Sigmoid colon (tissue), 7 donors: ENCODE results near the gene FOXO6. TPM values are rescaled to one million over a fixed set of nuclear protein-coding genes. Genes with fewer than 3 reads are reported as not detected.

Source experiments
- DNase-seq: peaks from one replicate; pipeline ENCODE4 v3.0.0-alpha.2; 2019
- H3K27ac ChIP-seq, 4 donors: fragments of 200-600 bp; sonication (generic); one replicate each; pipeline ENCODE4 v1.5.1; 2016 to 2019; ENCODE audit warnings: mild to moderate bottlenecking in 1 of 4
- H3K27me3 ChIP-seq, 3 donors: fragments of 200-600 bp; sonication (generic); one replicate each; pipeline ENCODE4 v1.5.1; 2019; ENCODE audit warnings: mild to moderate bottlenecking in 1 of 3
- H3K36me3 ChIP-seq, 4 donors: fragments of 200-600 bp; sonication (generic); one replicate each; pipeline ENCODE4 v1.5.1; 2016 to 2019
- H3K4me1 ChIP-seq, 4 donors: fragments of 200-600 bp; sonication (generic); one replicate each; pipeline ENCODE4 v1.5.1; 2017 to 2019
- H3K4me3 ChIP-seq, 4 donors: fragments of 200-600 bp; sonication (generic); one replicate each; pipeline ENCODE4 v1.5.1; 2017 to 2019; ENCODE audit warnings: mild to moderate bottlenecking in 2 of 4, moderate library complexity in 1 of 4
- H3K9me3 ChIP-seq, 4 donors: fragments of 200-600 bp in 3 of 4; sonication (generic) in 3 of 4; one replicate each; pipeline versions ENCODE4 v1.5.1 to v1.6.1; 2013 to 2019
- CTCF ChIP-seq, 4 experiments: fragments of 450-650 bp in 3 of 4; fragments of 200-600 bp in 1 of 4; IDR thresholded peaks; one replicate each; pipeline ENCODE4 v1.5.1; 2016 to 2019; ENCODE audit warnings: antibody characterized with exemption in 4 of 4, mild to moderate bottlenecking in 3 of 4, moderate library complexity in 2 of 4
- EP300 ChIP-seq, 4 donors: sonication (generic); formaldehyde crosslinking; IDR thresholded peaks; one replicate each; pipeline ENCODE4 v1.6.1; 2017; ENCODE audit warnings: antibody characterized with exemption in 4 of 4
- POLR2A ChIP-seq, 2 donors: fragments of 450-650 bp; IDR thresholded peaks; one replicate each; pipeline ENCODE4 v1.6.1; 2016; ENCODE audit warnings: antibody characterized with exemption in 2 of 2, mild to moderate bottlenecking in 2 of 2, moderate library complexity in 2 of 2
- POLR2AphosphoS5 ChIP-seq, 4 donors: sonication (generic); formaldehyde crosslinking; IDR thresholded peaks; one replicate each; pipeline ENCODE4 v1.6.1; 2017; ENCODE audit warnings: antibody characterized with exemption in 4 of 4
- WGBS, 2 donors: extraction: QIAGEN DNeasy Blood & Tissue Kit; methylation state at CpG; one replicate each; pipeline ENCODE4 v1.1.7; 2013; 5-methylcytosine and 5-hydroxymethylcytosine counted together
- intact Hi-C: fragments of 100-400 bp; cut with DNase I; formaldehyde crosslinking; loops from one replicate; pipeline ENCODE4 v1.15.1; 2023
- polyA plus RNA-seq, 3 donors: library from polyadenylated mRNA; stranded (reverse); fragments of 200-250 nt; gene quantifications; one replicate each; pipeline ENCODE4 v1.2.3, GENCODE V29; 2013
- total RNA-seq, 4 donors: library from RNA; depleted of rRNA; stranded (reverse); fragments of >200 nt; gene quantifications; one replicate each; pipeline ENCODE4 v1.1.0, GENCODE V29; 2016
- donor health status: healthy with polysubstance abuse.
- donor health status: Bipolar disorder and iron deficiency.
- donor health status: healthy.

The FOXO6 gene
- total and polyA plus RNA-seq, 7 donors, result 0.20 to 1.4 (median 0.81) TPM; not detected in 2

- TF ChIP-seq EP300 (IDR thresholded peaks at IDR 0.05), result no peak
- TF ChIP-seq CTCF (IDR thresholded peaks at IDR 0.05), result no peak
- no peak for TF ChIP-seq POLR2AphosphoS5 (IDR thresholded peaks at IDR 0.05)
- no peak for TF ChIP-seq POLR2A (IDR thresholded peaks at IDR 0.05)
- Histone ChIP-seq H3K9me3 (no peaks in the 10 kb centered on the region), H3K4me3 (no peak overlapping the region), H3K36me3 (no peaks in the 10 kb centered on the region), H3K27me3 (no peaks in the 10 kb centered on the region), H3K4me1 (peaks cover 0 to 43% (median 39%) of the 10 kb centered on the region in 4 donors), H3K27ac (peak overlapping the region in 3 of 4 donors; percentile 58 to 66 (median 66))
- WGBS, 2 donors, result 76 to 79% methylated on average over 15 of the region's 15 CpGs
- no peak for DNase-seq
- intact Hi-C loops, result no loop called here
Observed at GRCh38 chr1:41315146-41315822, 46.0 kb upstream of the FOXO6 start.

- Histone ChIP-seq H3K27me3 (no peaks in the 10 kb centered on the region), H3K4me3 (no peak overlapping the region), H3K9me3 (no peaks in the 10 kb centered on the region), H3K27ac (no peak overlapping the region), H3K4me1 (peaks cover 0 to 48% (median 44%) of the 10 kb centered on the region in 4 donors), H3K36me3 (no peaks in the 10 kb centered on the region)
- WGBS, 2 donors, result 88 to 90% methylated on average over 3 of the region's 3 CpGs
- TF ChIP-seq CTCF (IDR thresholded peaks at IDR 0.05) (no peak), EP300 (IDR thresholded peaks at IDR 0.05) (no peak), POLR2A (IDR thresholded peaks at IDR 0.05) (no peak), POLR2AphosphoS5 (IDR thresholded peaks at IDR 0.05) (no peak)
- intact Hi-C loops, result no loop called here
- DNase-seq, result no peak
Observed at GRCh38 chr1:41315871-41316270, 45.4 kb upstream of the FOXO6 start.

- 86 to 89% methylated on average over 6 of the region's 6 CpGs for WGBS, 2 donors
- Histone ChIP-seq H3K4me1 (peaks cover 0 to 49% (median 44%) of the 10 kb centered on the region in 4 donors), H3K27me3 (no peaks in the 10 kb centered on the region), H3K27ac (no peak overlapping the region), H3K36me3 (no peaks in the 10 kb centered on the region), H3K9me3 (no peaks in the 10 kb centered on the region), H3K4me3 (no peak overlapping the region)
- intact Hi-C loops, result no loop called here
- TF ChIP-seq CTCF (IDR thresholded peaks at IDR 0.05) (no peak), POLR2A (IDR thresholded peaks at IDR 0.05) (no peak)
- no peak for DNase-seq
Observed at GRCh38 chr1:41317361-41317760, 43.9 kb upstream of the FOXO6 start.

- no peaks in the 10 kb centered on the region for H3K27me3 ChIP-seq
- peaks cover 0 to 47% (median 42%) of the 10 kb centered on the region in 4 donors for H3K4me1 ChIP-seq
- TF ChIP-seq CTCF (IDR thresholded peaks at IDR 0.05) (no peak), POLR2A (IDR thresholded peaks at IDR 0.05) (no peak), POLR2AphosphoS5 (IDR thresholded peaks at IDR 0.05) (no peak), EP300 (IDR thresholded peaks at IDR 0.05) (no peak)
- no peak for DNase-seq
- 83 to 89% methylated on average over 1 of the region's 1 CpG for WGBS, 2 donors
- no peak overlapping the region for H3K27ac ChIP-seq
- no peaks in the 10 kb centered on the region for H3K9me3 ChIP-seq
- intact Hi-C loops, result no loop called here
- no peaks in the 10 kb centered on the region for H3K36me3 ChIP-seq
- H3K4me3 ChIP-seq, result no peak overlapping the region
Observed at GRCh38 chr1:41318135-41318534, 43.1 kb upstream of the FOXO6 start.
